ENCODE measurements around the gene STK25. TPM values are rescaled to one million over a fixed set of nuclear protein-coding genes. Genes with fewer than 3 reads are reported as not detected.

Gene STK25
- total RNA-seq, 1 experiment from 2014 or later, result 201 TPM

GRCh38 chr2:241496904-241497877, 11.2 kb downstream of the STK25 start:
- CTCF ChIA-PET, result no interaction called here
- no peak overlapping the region for H3K4me3 ChIP-seq
- no peak overlapping the region for H2AFZ ChIP-seq
- no peaks in the 10 kb centered on the region for H3K9me2 ChIP-seq (ENCODE audit: insufficient read depth)
- H3K4me2 ChIP-seq, result no peak overlapping the region
- TF ChIP-seq EZH2 (IDR thresholded peaks at IDR 0.05; ENCODE audit: low read depth) (no peak), CTCF (conservative IDR thresholded peaks at IDR 0.05) (no peak)
- H4K20me1 ChIP-seq (ENCODE audit: insufficient read depth), result peaks cover 8% of the 10 kb centered on the region; the same call in 1 of the 2 replicates
- H3K4me1 ChIP-seq (replicated peaks; ENCODE audit: insufficient read depth), result no peaks in the 10 kb centered on the region
- H3K27me3 ChIP-seq (ENCODE audit: insufficient read depth, low read depth), result no peaks in the 10 kb centered on the region
- peaks cover 16% of the 10 kb centered on the region for H3F3A ChIP-seq (ENCODE audit: insufficient read depth, low read depth)
- no peaks in the 10 kb centered on the region for H3K79me2 ChIP-seq (ENCODE audit: low read depth)
- 0 out of 2 replicates have a peak, but pooled peaks cover 3% of the 10 kb centered on the region for H3K36me3 ChIP-seq (ENCODE audit: low read depth)
- BruUV-seq (replicated peaks), result no TSS peak
- DNase-seq, result no peak
- H3K9me3 ChIP-seq (ENCODE audit: insufficient read depth, low read depth), result no peaks in the 10 kb centered on the region
- POLR2A ChIA-PET (ENCODE audit: unreplicated experiment), result no interaction called here
- intact Hi-C loops (cut with micrococcal nuclease; ENCODE audit: unreplicated experiment), result no loop called here
- H3K27ac ChIP-seq, result no peak overlapping the region

GRCh38 chr2:241496003-241496707, 12.2 kb downstream of the STK25 start:
- Histone ChIP-seq H3K4me3 (no peak overlapping the region), H3K9me3 (ENCODE audit: insufficient read depth, low read depth) (no peaks in the 10 kb centered on the region), H3F3A (ENCODE audit: insufficient read depth, low read depth) (peaks cover 16% of the 10 kb centered on the region), H3K4me1 (replicated peaks; ENCODE audit: insufficient read depth) (no peaks in the 10 kb centered on the region), H3K4me2 (no peak overlapping the region), H3K79me2 (ENCODE audit: low read depth) (no peaks in the 10 kb centered on the region), H4K20me1 (ENCODE audit: insufficient read depth) (peaks cover 7% of the 10 kb centered on the region; the same call in 1 of the 2 replicates), H3K36me3 (ENCODE audit: low read depth) (0 out of 2 replicates have a peak, but pooled peaks cover 3% of the 10 kb centered on the region), H3K27me3 (ENCODE audit: insufficient read depth, low read depth) (no peaks in the 10 kb centered on the region), H3K27ac (no peak overlapping the region), H2AFZ (no peak overlapping the region), H3K9me2 (ENCODE audit: insufficient read depth) (no peaks in the 10 kb centered on the region)
- no TSS peak for BruUV-seq (replicated peaks)
- ChIA-PET POLR2A (ENCODE audit: unreplicated experiment) (no interaction called here), CTCF (no interaction called here)
- TF ChIP-seq EZH2 (IDR thresholded peaks at IDR 0.05; ENCODE audit: low read depth), result no peak
- no peak for DNase-seq
- intact Hi-C loops (cut with micrococcal nuclease; ENCODE audit: unreplicated experiment), result no loop called here

GRCh38 chr2:241495172-241496002, 13.0 kb downstream of the STK25 start:
- Histone ChIP-seq H3K4me1 (replicated peaks; ENCODE audit: insufficient read depth) (no peaks in the 10 kb centered on the region), H3K36me3 (ENCODE audit: low read depth) (0 out of 2 replicates have a peak, but pooled peaks cover 3% of the 10 kb centered on the region), H3K4me2 (no peak overlapping the region), H3K9me2 (ENCODE audit: insufficient read depth) (no peaks in the 10 kb centered on the region), H4K20me1 (ENCODE audit: insufficient read depth) (peaks cover 7% of the 10 kb centered on the region; the same call in 1 of the 2 replicates), H2AFZ (no peak overlapping the region), H3K27me3 (ENCODE audit: insufficient read depth, low read depth) (no peaks in the 10 kb centered on the region), H3F3A (ENCODE audit: insufficient read depth, low read depth) (peaks cover 16% of the 10 kb centered on the region), H3K27ac (no peak overlapping the region), H3K79me2 (ENCODE audit: low read depth) (no peaks in the 10 kb centered on the region), H3K4me3 (no peak overlapping the region), H3K9me3 (ENCODE audit: insufficient read depth, low read depth) (no peaks in the 10 kb centered on the region)
- intact Hi-C loops (cut with micrococcal nuclease; ENCODE audit: unreplicated experiment), result no loop called here
- ChIA-PET POLR2A (ENCODE audit: unreplicated experiment) (no interaction called here), CTCF (interaction anchor here (0.6 kb wide), 1 partner anchor 253 kb away, joined by 3 read pairs; no protein-coding TSS in a partner anchor)
- TF ChIP-seq CTCF (conservative IDR thresholded peaks at IDR 0.05), result no peak
- no peak for TF ChIP-seq EZH2 (IDR thresholded peaks at IDR 0.05; ENCODE audit: low read depth)
- BruUV-seq (replicated peaks), result no TSS peak
- no peak for DNase-seq
